ENCODE measurements around the gene PPWD1. TPM values are rescaled to one million over a fixed set of nuclear protein-coding genes. Genes with fewer than 3 reads are reported as not detected.

The PPWD1 gene
- polyA plus RNA-seq, 1 of the 3 experiments (the other 2 are of a cell fraction), result 6.0 TPM

DNA sequence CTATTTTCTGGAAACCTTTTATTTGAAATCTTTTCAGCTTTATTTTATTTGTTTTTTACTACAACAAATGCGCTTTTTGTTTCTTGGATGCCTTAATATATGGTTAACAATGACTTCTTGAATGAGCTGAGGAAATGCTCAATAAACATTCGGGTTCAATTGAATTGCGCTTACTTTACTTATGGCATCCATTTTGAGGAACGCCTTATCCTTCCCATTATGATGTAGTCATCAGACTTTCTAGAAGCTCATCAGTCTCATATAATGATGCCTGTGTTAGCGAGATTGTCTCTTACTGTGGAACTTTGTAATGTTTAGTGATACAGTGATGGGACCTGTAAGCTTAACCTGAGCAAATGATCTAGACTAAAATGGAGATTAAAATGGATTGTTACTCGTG, 62.6 kb downstream of the PPWD1 start:
- H3K9ac ChIP-seq, result peak overlapping the region; percentile 77
- peaks cover 92% of the 10 kb centered on the region for H3K79me2 ChIP-seq (ENCODE audit: insufficient read depth)
- 35% methylated on average over 6 of the region's 6 CpGs for WGBS (ENCODE audit: low lambda C conversion rate)
- H3F3A ChIP-seq (replicated peaks; ENCODE audit: insufficient read depth), result peaks cover 3% of the 10 kb centered on the region
- H2AFZ ChIP-seq (ENCODE audit: low read depth), result peak overlapping the region; percentile 82; the same call in 1 of the 2 replicates
- no peaks in the 10 kb centered on the region for H3K9me3 ChIP-seq
- H3K36me3 ChIP-seq (replicated peaks in 1 of 2; ENCODE audit: control insufficient read depth in 1 of 2, insufficient read depth in 2 of 2, low read length in 1 of 2), result peaks cover 15 to 24% of the 10 kb centered on the region in 2 experiments
- H3K4me1 ChIP-seq (ENCODE audit: control insufficient read depth in 1 of 2, insufficient read depth in 2 of 2, low read depth in 1 of 2, low read length in 1 of 2), result peaks cover 0 to 13% of the 10 kb centered on the region in 2 experiments; a peak in 2 of 4 replicates
- peak overlapping the region; percentile 89 for H3K4me2 ChIP-seq
- H3K27ac ChIP-seq (ENCODE audit: low read depth in 2 of 2, low read length in 1 of 2), result peak overlapping the region; percentile 90 to 96; a peak in 3 of 4 replicates
- H3K4me3 ChIP-seq (ENCODE audit: low read depth in 2 of 2, low read length in 1 of 2), result peak overlapping the region; percentile 78 to 97
- CTCF ChIA-PET, result no interaction called here
- TF ChIP-seq SIN3A (IDR thresholded peaks at IDR 0.05; ENCODE audit: borderline replicate concordance, low read depth, low read length), result no peak
- no peak for TF ChIP-seq NFIC (IDR thresholded peaks at IDR 0.05; ENCODE audit: borderline replicate concordance)
- no peak for TF ChIP-seq GABPA (IDR thresholded peaks at IDR 0.05; ENCODE audit: low read depth)
- TF ChIP-seq MEF2A (IDR thresholded peaks at IDR 0.05; ENCODE audit: borderline replicate concordance, low read depth), result no peak
- TF ChIP-seq, protein P1, sequence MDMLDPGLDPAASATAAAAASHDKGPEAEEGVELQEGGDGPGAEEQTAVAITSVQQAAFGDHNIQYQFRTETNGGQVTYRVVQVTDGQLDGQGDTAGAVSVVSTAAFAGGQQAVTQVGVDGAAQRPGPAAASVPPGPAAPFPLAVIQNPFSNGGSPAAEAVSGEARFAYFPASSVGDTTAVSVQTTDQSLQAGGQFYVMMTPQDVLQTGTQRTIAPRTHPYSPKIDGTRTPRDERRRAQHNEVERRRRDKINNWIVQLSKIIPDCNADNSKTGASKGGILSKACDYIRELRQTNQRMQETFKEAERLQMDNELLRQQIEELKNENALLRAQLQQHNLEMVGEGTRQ (IDR thresholded peaks at IDR 0.05; ENCODE audit: borderline replicate concordance, low read depth, low read length), result no peak
- TF ChIP-seq, protein P2, sequence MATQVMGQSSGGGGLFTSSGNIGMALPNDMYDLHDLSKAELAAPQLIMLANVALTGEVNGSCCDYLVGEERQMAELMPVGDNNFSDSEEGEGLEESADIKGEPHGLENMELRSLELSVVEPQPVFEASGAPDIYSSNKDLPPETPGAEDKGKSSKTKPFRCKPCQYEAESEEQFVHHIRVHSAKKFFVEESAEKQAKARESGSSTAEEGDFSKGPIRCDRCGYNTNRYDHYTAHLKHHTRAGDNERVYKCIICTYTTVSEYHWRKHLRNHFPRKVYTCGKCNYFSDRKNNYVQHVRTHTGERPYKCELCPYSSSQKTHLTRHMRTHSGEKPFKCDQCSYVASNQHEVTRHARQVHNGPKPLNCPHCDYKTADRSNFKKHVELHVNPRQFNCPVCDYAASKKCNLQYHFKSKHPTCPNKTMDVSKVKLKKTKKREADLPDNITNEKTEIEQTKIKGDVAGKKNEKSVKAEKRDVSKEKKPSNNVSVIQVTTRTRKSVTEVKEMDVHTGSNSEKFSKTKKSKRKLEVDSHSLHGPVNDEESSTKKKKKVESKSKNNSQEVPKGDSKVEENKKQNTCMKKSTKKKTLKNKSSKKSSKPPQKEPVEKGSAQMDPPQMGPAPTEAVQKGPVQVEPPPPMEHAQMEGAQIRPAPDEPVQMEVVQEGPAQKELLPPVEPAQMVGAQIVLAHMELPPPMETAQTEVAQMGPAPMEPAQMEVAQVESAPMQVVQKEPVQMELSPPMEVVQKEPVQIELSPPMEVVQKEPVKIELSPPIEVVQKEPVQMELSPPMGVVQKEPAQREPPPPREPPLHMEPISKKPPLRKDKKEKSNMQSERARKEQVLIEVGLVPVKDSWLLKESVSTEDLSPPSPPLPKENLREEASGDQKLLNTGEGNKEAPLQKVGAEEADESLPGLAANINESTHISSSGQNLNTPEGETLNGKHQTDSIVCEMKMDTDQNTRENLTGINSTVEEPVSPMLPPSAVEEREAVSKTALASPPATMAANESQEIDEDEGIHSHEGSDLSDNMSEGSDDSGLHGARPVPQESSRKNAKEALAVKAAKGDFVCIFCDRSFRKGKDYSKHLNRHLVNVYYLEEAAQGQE (IDR thresholded peaks at IDR 0.05; ENCODE audit: low read depth, low read length), result no peak
- no peak for TF ChIP-seq RAD21 (IDR thresholded peaks at IDR 0.05; ENCODE audit: low read length)
- no peak for TF ChIP-seq MXI1 (IDR thresholded peaks at IDR 0.05; ENCODE audit: low read depth, low read length)
- no peak for TF ChIP-seq GATA2 (CRISPR knock-in tag; IDR thresholded peaks at IDR 0.05)
- TF ChIP-seq FOSL2 (IDR thresholded peaks at IDR 0.05; ENCODE audit: borderline replicate concordance, low read depth), result no peak
- TF ChIP-seq NRF1 (IDR thresholded peaks at IDR 0.05; ENCODE audit: low read depth, low read length), result no peak
- no peak for TF ChIP-seq RCOR1 (IDR thresholded peaks at IDR 0.05; ENCODE audit: low read length)
- no peak for TF ChIP-seq JUND (IDR thresholded peaks at IDR 0.05)
- TF ChIP-seq, protein P3, sequence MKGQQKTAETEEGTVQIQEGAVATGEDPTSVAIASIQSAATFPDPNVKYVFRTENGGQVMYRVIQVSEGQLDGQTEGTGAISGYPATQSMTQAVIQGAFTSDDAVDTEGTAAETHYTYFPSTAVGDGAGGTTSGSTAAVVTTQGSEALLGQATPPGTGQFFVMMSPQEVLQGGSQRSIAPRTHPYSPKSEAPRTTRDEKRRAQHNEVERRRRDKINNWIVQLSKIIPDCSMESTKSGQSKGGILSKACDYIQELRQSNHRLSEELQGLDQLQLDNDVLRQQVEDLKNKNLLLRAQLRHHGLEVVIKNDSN (IDR thresholded peaks at IDR 0.05; ENCODE audit: borderline replicate concordance, low read depth), result no peak
- TF ChIP-seq SMC3 (IDR thresholded peaks at IDR 0.05; ENCODE audit: low read depth, low read length), result no peak
- no peak for TF ChIP-seq RFX5 (IDR thresholded peaks at IDR 0.05; ENCODE audit: low read length)
- TF ChIP-seq, protein P4, sequence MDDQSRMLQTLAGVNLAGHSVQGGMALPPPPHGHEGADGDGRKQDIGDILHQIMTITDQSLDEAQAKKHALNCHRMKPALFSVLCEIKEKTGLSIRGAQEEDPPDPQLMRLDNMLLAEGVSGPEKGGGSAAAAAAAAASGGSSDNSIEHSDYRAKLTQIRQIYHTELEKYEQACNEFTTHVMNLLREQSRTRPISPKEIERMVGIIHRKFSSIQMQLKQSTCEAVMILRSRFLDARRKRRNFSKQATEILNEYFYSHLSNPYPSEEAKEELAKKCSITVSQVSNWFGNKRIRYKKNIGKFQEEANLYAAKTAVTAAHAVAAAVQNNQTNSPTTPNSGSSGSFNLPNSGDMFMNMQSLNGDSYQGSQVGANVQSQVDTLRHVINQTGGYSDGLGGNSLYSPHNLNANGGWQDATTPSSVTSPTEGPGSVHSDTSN (IDR thresholded peaks at IDR 0.05), result no peak
- peaks cover 2% of the 10 kb centered on the region for H4K20me1 ChIP-seq (ENCODE audit: insufficient read depth)
- POLR2A ChIA-PET, result no interaction called here
- H3K9me2 ChIP-seq, result no peaks in the 10 kb centered on the region
- no peak for DNase-seq
- no peaks in the 10 kb centered on the region for H3K27me3 ChIP-seq (ENCODE audit: insufficient read depth)
